MM.1S (cell line): ENCODE measurements around the gene GJA3.
A peak's percentile ranks its signal among the peaks of the same experiment; 100 is the strongest.

Experiments
- DNase-seq: peaks from one replicate; pipeline ENCODE4 v3.0.0-alpha.2; 2015
- H2AFZ ChIP-seq: fragments of 300-600 bp; sonication (generic); 2 replicates; pipeline ENCODE4 v1.6.0; 2016; ENCODE audit warnings: antibody characterized with exemption, low read length
- H3F3A ChIP-seq: fragments of 300-600 bp; sonication (generic); 2 replicates; pipeline ENCODE4 v1.6.1; 2016; ENCODE audit warnings: mild to moderate bottlenecking, antibody characterized with exemption, low read length, moderate library complexity, mixed read lengths; ENCODE audit not compliant: insufficient read depth
- H3K27ac ChIP-seq: fragments of 300-600 bp; sonication (generic); 2 replicates; pipeline ENCODE4 v1.5.1; 2016; ENCODE audit warnings: mild to moderate bottlenecking, low read length
- H3K27me3 ChIP-seq: fragments of 300-600 bp; sonication (generic); replicated peaks from 2 replicates; pipeline ENCODE4 v1.6.0; 2016; ENCODE audit warnings: low read length; ENCODE audit not compliant: insufficient read depth
- H3K36me3 ChIP-seq: fragments of 300-600 bp; sonication (generic); replicated peaks from 2 replicates; pipeline ENCODE4 v1.6.1; 2016; ENCODE audit warnings: mild to moderate bottlenecking, low read length, mixed read lengths; ENCODE audit not compliant: insufficient read depth
- H3K4me1 ChIP-seq: fragments of 300-600 bp; sonication (generic); 2 replicates; pipeline ENCODE4 v1.6.1; 2016; ENCODE audit warnings: low read length, mixed read lengths
- H3K4me2 ChIP-seq: fragments of 300-600 bp; sonication (generic); 2 replicates; pipeline ENCODE4 v1.6.0; 2016; ENCODE audit warnings: low read depth, low read length
- H3K4me3 ChIP-seq: fragments of 300-600 bp; sonication (generic); 2 replicates; pipeline ENCODE4 v1.5.1; 2016; ENCODE audit warnings: low read length, mixed read lengths
- H3K79me2 ChIP-seq: fragments of 300-600 bp; sonication (generic); 2 replicates; pipeline ENCODE4 v1.6.1; 2016; ENCODE audit warnings: mixed run types, low read length, mixed read lengths
- H3K9ac ChIP-seq: fragments of 300-600 bp; sonication (generic); 2 replicates; pipeline ENCODE4 v1.6.1; 2016; ENCODE audit warnings: low read length, mixed read lengths
- H3K9me2 ChIP-seq: fragments of 300-600 bp; sonication (generic); replicated peaks from 2 replicates; pipeline ENCODE4 v1.6.1; 2016; ENCODE audit warnings: mild to moderate bottlenecking, low read length, mixed read lengths; ENCODE audit not compliant: insufficient read depth
- H3K9me3 ChIP-seq: fragments of 300-600 bp; sonication (generic); replicated peaks from 2 replicates; pipeline ENCODE4 v1.6.1; 2016; ENCODE audit warnings: mild to moderate bottlenecking, low read length, mixed read lengths; ENCODE audit not compliant: insufficient read depth
- H4K20me1 ChIP-seq: fragments of 300-600 bp; sonication (generic); 2 replicates; pipeline ENCODE4 v1.6.1; 2016; ENCODE audit warnings: mild to moderate bottlenecking, low read length, moderate library complexity, mixed read lengths; ENCODE audit not compliant: insufficient read depth
- EZH2 ChIP-seq: fragments of 300-600 bp; sonication (generic); optimal IDR thresholded peaks from 2 replicates; pipeline ENCODE3; 2017; ENCODE audit warnings: low read depth, mild to moderate bottlenecking, antibody characterized with exemption, low read length, mixed read lengths
- EZH2phosphoT487 ChIP-seq: fragments of 300-600 bp; sonication (generic); IDR thresholded peaks from 2 replicates; pipeline ENCODE4 v1.6.1; 2018; ENCODE audit warnings: antibody characterized with exemption, low read length
- TF ChIP-seq, protein P1 (sequence below): fragments of 300-600 bp; sonication (generic); IDR thresholded peaks from 2 replicates; pipeline ENCODE4 v1.5.1; 2016; ENCODE audit warnings: antibody characterized with exemption, low read length, mixed read lengths

The GJA3 gene

DNA sequence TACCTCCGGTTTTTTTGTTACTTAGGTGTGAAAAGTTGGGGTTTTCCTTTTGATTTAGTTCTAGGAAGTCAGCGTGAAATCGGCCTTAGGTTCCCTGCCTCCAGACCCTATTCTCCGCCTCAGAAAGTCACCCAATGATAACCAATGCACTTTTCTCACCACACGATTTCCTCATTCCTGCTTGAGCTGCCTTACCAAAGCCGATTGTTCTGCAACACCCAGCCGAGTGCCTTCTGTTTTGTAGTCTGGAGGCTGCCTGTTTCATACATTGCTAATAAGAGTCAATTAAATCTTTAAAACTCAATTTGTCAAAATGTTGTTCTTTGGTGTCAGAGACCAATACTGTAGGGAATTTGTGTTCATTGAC is 39.7 kb downstream of the GJA3 start:
- Histone ChIP-seq H3K4me2 (peak overlapping the region; percentile 46; the same call in 1 of the 2 replicates), H3K36me3 (no peaks in the 10 kb centered on the region), H3K9me3 (no peaks in the 10 kb centered on the region), H3K79me2 (no peaks in the 10 kb centered on the region), H3K9ac (no peak overlapping the region), H3K4me1 (peaks cover 10% of the 10 kb centered on the region), H4K20me1 (no peaks in the 10 kb centered on the region), H3K27me3 (no peaks in the 10 kb centered on the region), H3K27ac (peak overlapping the region; percentile 68; the same call in 1 of the 2 replicates), H3K4me3 (peak overlapping the region; percentile 45), H3K9me2 (no peaks in the 10 kb centered on the region), H2AFZ (no peak overlapping the region), H3F3A (peaks cover 12% of the 10 kb centered on the region)
- DNase-seq, result no peak
- no peak for TF ChIP-seq EZH2
- TF ChIP-seq EZH2phosphoT487, result no peak

DNA sequence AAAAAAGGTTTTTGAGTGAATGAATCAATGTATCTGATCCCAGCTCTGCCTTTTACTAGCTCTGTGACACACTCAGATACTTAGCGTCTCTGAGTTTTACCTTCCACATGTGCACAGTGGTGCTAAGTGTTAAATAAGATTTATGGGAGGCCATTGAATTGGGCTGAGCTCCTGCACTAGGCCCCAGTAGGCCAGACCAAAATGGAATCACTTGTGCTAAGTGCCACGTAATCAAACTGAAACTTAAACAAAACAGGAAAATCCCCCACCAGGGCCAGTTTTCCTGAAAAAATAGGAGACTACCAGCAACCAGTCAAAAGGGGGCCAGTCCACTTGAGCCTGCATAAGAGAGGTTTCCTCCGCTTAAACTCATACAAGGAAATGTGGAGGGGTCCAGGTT is 40.9 kb downstream of the GJA3 start:
- H3K4me1 ChIP-seq, result peaks cover 10% of the 10 kb centered on the region
- H2AFZ ChIP-seq, result 0 out of 2 replicates have a peak overlapping the region, but pooled peaks have one; percentile 31
- no peaks in the 10 kb centered on the region for H3K9me2 ChIP-seq
- 0 out of 2 replicates have a peak overlapping the region, but pooled peaks have one; percentile 25 for H3K9ac ChIP-seq
- DNase-seq, result no peak
- H3F3A ChIP-seq, result peaks cover 12% of the 10 kb centered on the region
- TF ChIP-seq EZH2phosphoT487 (no peak), EZH2 (no peak)
- TF ChIP-seq, protein P1, sequence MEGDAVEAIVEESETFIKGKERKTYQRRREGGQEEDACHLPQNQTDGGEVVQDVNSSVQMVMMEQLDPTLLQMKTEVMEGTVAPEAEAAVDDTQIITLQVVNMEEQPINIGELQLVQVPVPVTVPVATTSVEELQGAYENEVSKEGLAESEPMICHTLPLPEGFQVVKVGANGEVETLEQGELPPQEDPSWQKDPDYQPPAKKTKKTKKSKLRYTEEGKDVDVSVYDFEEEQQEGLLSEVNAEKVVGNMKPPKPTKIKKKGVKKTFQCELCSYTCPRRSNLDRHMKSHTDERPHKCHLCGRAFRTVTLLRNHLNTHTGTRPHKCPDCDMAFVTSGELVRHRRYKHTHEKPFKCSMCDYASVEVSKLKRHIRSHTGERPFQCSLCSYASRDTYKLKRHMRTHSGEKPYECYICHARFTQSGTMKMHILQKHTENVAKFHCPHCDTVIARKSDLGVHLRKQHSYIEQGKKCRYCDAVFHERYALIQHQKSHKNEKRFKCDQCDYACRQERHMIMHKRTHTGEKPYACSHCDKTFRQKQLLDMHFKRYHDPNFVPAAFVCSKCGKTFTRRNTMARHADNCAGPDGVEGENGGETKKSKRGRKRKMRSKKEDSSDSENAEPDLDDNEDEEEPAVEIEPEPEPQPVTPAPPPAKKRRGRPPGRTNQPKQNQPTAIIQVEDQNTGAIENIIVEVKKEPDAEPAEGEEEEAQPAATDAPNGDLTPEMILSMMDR, result no peak
- H3K4me3 ChIP-seq, result peak overlapping the region; percentile 61
- no peaks in the 10 kb centered on the region for H3K79me2 ChIP-seq
- no peaks in the 10 kb centered on the region for H3K9me3 ChIP-seq
- H3K27ac ChIP-seq, result peak overlapping the region; percentile 68; the same call in 1 of the 2 replicates
- H3K4me2 ChIP-seq, result peak overlapping the region; percentile 70
- no peaks in the 10 kb centered on the region for H3K36me3 ChIP-seq
- H4K20me1 ChIP-seq, result no peaks in the 10 kb centered on the region
- no peaks in the 10 kb centered on the region for H3K27me3 ChIP-seq

DNA sequence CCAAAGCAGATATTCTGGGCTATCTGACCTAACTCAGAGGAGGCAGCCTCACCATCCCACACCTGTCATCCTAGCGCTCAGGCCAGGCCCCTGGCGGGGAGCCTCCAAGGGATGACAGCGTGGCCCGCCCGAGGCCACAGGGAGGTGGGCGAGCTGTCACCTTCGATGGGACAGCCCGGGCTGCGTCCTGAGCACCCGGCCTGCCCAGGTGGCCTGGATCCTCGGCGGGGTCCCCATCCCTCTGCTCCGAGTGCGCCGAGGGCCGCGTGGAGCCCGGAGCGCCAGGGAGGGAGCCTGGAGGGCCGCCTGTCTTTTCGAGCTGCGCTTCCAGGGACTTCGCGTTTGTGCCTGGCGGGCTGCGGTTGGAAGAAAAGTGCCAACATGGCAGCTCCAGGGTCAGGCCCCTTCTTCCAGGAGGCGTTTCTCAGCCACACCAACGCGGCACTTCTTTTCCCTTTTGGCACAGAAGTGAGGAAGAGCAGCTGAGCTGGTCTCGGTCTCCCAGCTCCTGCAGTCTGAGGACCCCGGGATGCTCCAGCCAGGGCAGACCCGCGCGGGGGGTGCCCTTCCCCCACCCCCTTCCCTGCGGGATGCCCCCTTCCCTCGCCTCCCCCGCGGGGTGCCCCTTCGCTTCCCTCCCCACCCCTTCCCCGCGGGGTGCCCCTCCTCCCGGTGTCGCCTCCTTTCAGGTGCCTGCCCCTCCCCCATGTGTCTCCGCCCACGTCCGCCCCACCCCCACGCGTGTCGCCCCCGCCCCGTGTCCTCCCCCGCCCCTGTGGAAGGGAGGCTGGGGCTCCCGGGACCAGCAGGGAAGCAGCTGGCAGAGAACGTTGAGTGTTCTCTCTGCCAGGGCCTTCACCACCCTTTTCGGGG is 42.3 kb downstream of the GJA3 start:
- Histone ChIP-seq H3K9me3 (no peaks in the 10 kb centered on the region), H3K27me3 (no peaks in the 10 kb centered on the region), H3K4me1 (peaks cover 10% of the 10 kb centered on the region), H3K9me2 (no peaks in the 10 kb centered on the region), H3K36me3 (no peaks in the 10 kb centered on the region), H4K20me1 (no peaks in the 10 kb centered on the region), H3K9ac (peak overlapping the region; percentile 53; the same call in 1 of the 2 replicates), H3K79me2 (no peaks in the 10 kb centered on the region), H3F3A (peaks cover 12% of the 10 kb centered on the region), H3K4me2 (peak overlapping the region; percentile 70), H3K4me3 (peak overlapping the region; percentile 61), H2AFZ (peak overlapping the region; percentile 80), H3K27ac (peak overlapping the region; percentile 68; the same call in 1 of the 2 replicates)
- no peak for DNase-seq
- TF ChIP-seq EZH2, result no peak
- TF ChIP-seq, protein P1, result no peak

DNA sequence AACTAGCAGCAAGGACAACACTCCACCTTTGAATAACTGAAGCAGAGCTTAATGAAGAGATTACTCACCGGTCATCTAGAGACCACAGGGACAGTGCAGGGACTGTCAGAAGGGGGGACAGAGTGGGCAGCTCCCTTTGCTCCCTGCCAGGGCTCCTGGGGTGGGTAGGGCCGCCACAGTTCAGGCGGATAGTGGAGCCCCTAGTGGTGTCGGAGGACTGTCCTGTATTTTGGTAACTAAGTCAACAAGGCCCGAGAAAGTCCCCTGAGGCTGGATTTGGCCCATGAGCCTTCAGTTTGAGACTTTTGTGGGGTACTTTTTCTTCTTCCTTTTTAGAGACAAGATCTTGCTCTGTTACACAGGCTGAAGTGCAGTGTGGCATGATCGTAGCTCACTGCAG is 44.6 kb downstream of the GJA3 start:
- Histone ChIP-seq H3K79me2 (no peaks in the 10 kb centered on the region), H3F3A (peaks cover 12% of the 10 kb centered on the region), H3K36me3 (no peaks in the 10 kb centered on the region), H2AFZ (no peak overlapping the region), H3K27ac (no peak overlapping the region), H3K4me3 (no peak overlapping the region), H3K9ac (no peak overlapping the region), H3K4me1 (peaks cover 6% of the 10 kb centered on the region), H4K20me1 (no peaks in the 10 kb centered on the region), H3K9me3 (no peaks in the 10 kb centered on the region), H3K4me2 (no peak overlapping the region), H3K27me3 (no peaks in the 10 kb centered on the region), H3K9me2 (no peaks in the 10 kb centered on the region)
- DNase-seq, result no peak
- TF ChIP-seq EZH2 (no peak), EZH2phosphoT487 (no peak)
- TF ChIP-seq, protein P1, result no peak
